K562 (cell line): Measurements from ENCODE around the gene SUGP1. TPM values are rescaled to one million over a fixed set of nuclear protein-coding genes. Genes with fewer than 3 reads are reported as not detected.

Experiments used
- CBFB ChIP-seq: sonication (generic); formaldehyde crosslinking; IDR thresholded peaks from 2 replicates; pipeline ENCODE4 v1.4.0; 2020; ENCODE audit warnings: mild to moderate bottlenecking, missing genetic modification reagents
- CHCHD3 ChIP-seq: fragments of 250-450 bp; sonication (Bioruptor Pico); IDR thresholded peaks from 2 replicates; pipeline ENCODE4 v2.1.2; 2022; ENCODE audit warnings: mild to moderate bottlenecking
- ETS2 ChIP-seq: IDR thresholded peaks from 2 replicates; pipeline ENCODE4 v1.6.1; 2016; ENCODE audit warnings: borderline replicate concordance, missing genetic modification characterization, mild to moderate bottlenecking, moderate library complexity, missing compliant biosample characterization; ENCODE audit not compliant: poor library complexity, severe bottlenecking
- FOXM1 ChIP-seq, 2 experiments: fragments of 450-650 bp in 1 of 2; sonication (generic) in 1 of 2; formaldehyde crosslinking in 1 of 2; IDR thresholded peaks; 2 replicates each; pipeline versions ENCODE4 v1.6.1 to v1.9.0; 2017 to 2022; ENCODE audit warnings: low read depth in 2 of 2, mild to moderate bottlenecking in 2 of 2, missing genetic modification reagents in 1 of 2, moderate library complexity in 1 of 2
- HMBOX1 ChIP-seq: sonication (generic); IDR thresholded peaks from 2 replicates; pipeline ENCODE4 v1.6.1; 2016
- MTA2 ChIP-seq: fragments of 450-650 bp; IDR thresholded peaks from 2 replicates; pipeline ENCODE4 v1.6.1; 2016; ENCODE audit warnings: low read depth
- MTA3 ChIP-seq: fragments of 450-650 bp; formaldehyde crosslinking; IDR thresholded peaks from 2 replicates; pipeline ENCODE4 v1.6.1; 2017; ENCODE audit warnings: mild to moderate bottlenecking, borderline replicate concordance
- RFX1 ChIP-seq: fragments of 450-650 bp; IDR thresholded peaks from 2 replicates; pipeline ENCODE4 v1.6.1; 2016; ENCODE audit warnings: mild to moderate bottlenecking, moderate library complexity
- TCFL5 ChIP-seq: fragments of 250-450 bp; sonication (Bioruptor Pico); conservative IDR thresholded peaks from 2 replicates; pipeline ENCODE4 v1.6.1; 2021; ENCODE audit warnings: mild to moderate bottlenecking, moderate library complexity, matching md5 sums
- XRCC3 ChIP-seq: fragments of 450-650 bp; IDR thresholded peaks from 2 replicates; pipeline ENCODE4 v1.6.1; 2017; ENCODE audit warnings: mild to moderate bottlenecking, moderate library complexity
- ZBTB40 ChIP-seq, 2 experiments: fragments of 450-650 bp in 1 of 2; sonication (generic) in 1 of 2; formaldehyde crosslinking in 1 of 2; IDR thresholded peaks; 2 replicates each; pipeline versions ENCODE4 v1.7.1 to v1.9.0; 2016 to 2022; ENCODE audit warnings: inconsistent platforms in 1 of 2, mild to moderate bottlenecking in 1 of 2, missing genetic modification reagents in 1 of 2
- ZNF165 ChIP-seq: fragments of 250-450 bp; sonication (Bioruptor Pico); IDR thresholded peaks from 2 replicates; pipeline ENCODE4 v1.4.0; 2020; ENCODE audit warnings: borderline replicate concordance
- ZNF696 ChIP-seq: fragments of 250-450 bp; sonication (Bioruptor Pico); conservative IDR thresholded peaks from 2 replicates; pipeline ENCODE4 v1.4.0; 2020; ENCODE audit warnings: mild to moderate bottlenecking, moderate library complexity
- ZNF780A ChIP-seq: fragments of 250-450 bp; sonication (Bioruptor Pico); IDR thresholded peaks from 2 replicates; pipeline ENCODE4 v1.5.0; 2021; ENCODE audit warnings: mild to moderate bottlenecking
- ZZZ3 ChIP-seq: fragments of 450-650 bp; IDR thresholded peaks from 2 replicates; pipeline ENCODE4 v1.6.1; 2016; ENCODE audit warnings: antibody characterized with exemption, mild to moderate bottlenecking, moderate library complexity
- polyA plus RNA-seq, 8 experiments: library from polyadenylated mRNA; depleted of rRNA in 4 of 8; stranded (reverse) in 5 of 8; unstranded in 3 of 8; fragments of >200 nt; fragmentation: Nextera tagmentation in 2 of 8; fragmentation: Illumina TruSeq in 1 of 8; extraction: Ambion mirVana in 2 of 8; extraction: Trizol in 1 of 8; gene quantifications; 2 replicates each; pipeline versions ENCODE4 v1.2.1 to v1.2.3, GENCODE V29; 2011 to 2014; ENCODE audit warnings: inconsistent platforms in 1 of 8, missing spikeins in 1 of 8
- total RNA-seq, 7 experiments: library from RNA; depleted of rRNA in 6 of 7; stranded (reverse); fragments of >200 nt in 6 of 7; fragmentation: Illumina TruSeq in 2 of 7; extraction: Trizol in 2 of 7; gene quantifications; 2 replicates each; pipeline versions ENCODE4 v1.2.1 to v1.2.3, GENCODE V29; 2011 to 2021; ENCODE audit warnings: low replicate concordance in 1 of 7
- TF ChIP-seq, protein P1 (sequence below): sonication (generic); formaldehyde crosslinking; IDR thresholded peaks from 2 replicates; pipeline ENCODE4 v1.9.0; 2022; ENCODE audit warnings: mild to moderate bottlenecking, missing genetic modification reagents

SUGP1 gene
- total and polyA plus RNA-seq, 9 of the 15 experiments (the other 6 are each of a cell fraction or from before 2014, with no cell fraction given) = 1.0 to 53.3 (median 32.4) TPM

DNA sequence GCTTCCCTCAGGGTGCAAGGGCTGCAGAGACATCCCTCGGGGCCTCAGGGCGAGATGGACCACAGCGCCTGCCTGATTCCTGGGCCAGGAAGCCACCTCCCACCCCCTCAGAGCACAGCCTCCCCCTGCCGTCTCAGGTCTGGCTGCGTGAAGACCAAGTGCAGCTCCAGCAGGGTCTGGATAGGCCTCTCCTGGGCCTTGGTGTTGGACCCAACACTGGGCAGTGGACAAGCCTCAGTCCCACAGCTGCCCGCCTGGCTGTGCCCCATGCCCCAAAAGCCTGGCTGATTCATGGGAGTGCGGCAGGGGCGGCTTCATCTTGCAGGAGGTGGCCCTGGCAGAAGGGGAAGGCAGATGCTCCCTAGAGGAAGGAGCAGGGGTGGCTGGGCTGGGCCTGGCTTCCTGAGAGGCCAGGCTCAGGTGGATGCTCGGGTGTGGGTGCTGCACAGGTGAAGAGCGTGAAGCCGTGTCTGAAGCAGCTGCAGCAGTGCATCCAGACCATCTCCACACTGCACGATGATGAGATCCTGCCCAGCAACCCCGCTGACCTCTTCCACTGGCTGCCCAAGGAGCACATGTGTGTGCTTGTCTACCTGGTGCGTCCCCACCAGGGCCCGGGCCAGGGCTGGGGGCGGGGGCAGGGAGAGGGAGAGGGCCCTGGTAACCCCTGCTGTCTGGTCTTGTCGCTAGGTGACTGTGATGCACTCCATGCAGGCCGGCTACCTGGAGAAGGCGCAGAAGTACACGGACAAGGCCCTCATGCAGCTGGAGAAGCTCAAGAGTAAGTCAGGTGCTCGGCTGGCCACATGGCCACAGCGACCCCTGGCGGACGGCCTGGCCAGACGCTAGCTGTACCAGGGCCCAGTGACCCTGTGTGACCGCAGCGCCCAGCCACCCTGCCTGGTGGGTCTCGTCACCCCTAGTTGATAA, 22.0 kb upstream of the SUGP1 start (continued):
- TF ChIP-seq HMBOX1 = no peak
- no peak for TF ChIP-seq ETS2 (tag)
- no peak for TF ChIP-seq ZZZ3
- no peak for TF ChIP-seq FOXM1 (IDR thresholded peaks at IDR 0.05; ENCODE audit: low read depth)
- TF ChIP-seq FOXM1 (CRISPR knock-in tag; IDR thresholded peaks at IDR 0.05; ENCODE audit: low read depth) = no peak
- peak; percentile 76; the same call in 1 of the 2 replicates for TF ChIP-seq CBFB (CRISPR knock-in tag)
- TF ChIP-seq ZNF780A (CRISPR knock-in tag) = no peak
- TF ChIP-seq RFX1 = no peak
- TF ChIP-seq, protein P1, sequence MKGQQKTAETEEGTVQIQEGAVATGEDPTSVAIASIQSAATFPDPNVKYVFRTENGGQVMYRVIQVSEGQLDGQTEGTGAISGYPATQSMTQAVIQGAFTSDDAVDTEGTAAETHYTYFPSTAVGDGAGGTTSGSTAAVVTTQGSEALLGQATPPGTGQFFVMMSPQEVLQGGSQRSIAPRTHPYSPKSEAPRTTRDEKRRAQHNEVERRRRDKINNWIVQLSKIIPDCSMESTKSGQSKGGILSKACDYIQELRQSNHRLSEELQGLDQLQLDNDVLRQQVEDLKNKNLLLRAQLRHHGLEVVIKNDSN = peak; percentile 89
- TF ChIP-seq ZNF165 (CRISPR knock-in tag) = no peak
- TF ChIP-seq CHCHD3 (CRISPR knock-in tag) = no peak
- no peak for TF ChIP-seq TCFL5 (CRISPR knock-in tag)
- no peak for TF ChIP-seq XRCC3
- TF ChIP-seq ZBTB40 (IDR thresholded peaks at IDR 0.05) = no peak
- no peak for TF ChIP-seq ZBTB40 (CRISPR knock-in tag; IDR thresholded peaks at IDR 0.05)
- TF ChIP-seq MTA2 = no peak
- no peak for TF ChIP-seq ZNF696 (CRISPR knock-in tag)
- no peak for TF ChIP-seq MTA3
